ENCODE results near the gene SLC25A27.

SLC25A27 gene

DNA sequence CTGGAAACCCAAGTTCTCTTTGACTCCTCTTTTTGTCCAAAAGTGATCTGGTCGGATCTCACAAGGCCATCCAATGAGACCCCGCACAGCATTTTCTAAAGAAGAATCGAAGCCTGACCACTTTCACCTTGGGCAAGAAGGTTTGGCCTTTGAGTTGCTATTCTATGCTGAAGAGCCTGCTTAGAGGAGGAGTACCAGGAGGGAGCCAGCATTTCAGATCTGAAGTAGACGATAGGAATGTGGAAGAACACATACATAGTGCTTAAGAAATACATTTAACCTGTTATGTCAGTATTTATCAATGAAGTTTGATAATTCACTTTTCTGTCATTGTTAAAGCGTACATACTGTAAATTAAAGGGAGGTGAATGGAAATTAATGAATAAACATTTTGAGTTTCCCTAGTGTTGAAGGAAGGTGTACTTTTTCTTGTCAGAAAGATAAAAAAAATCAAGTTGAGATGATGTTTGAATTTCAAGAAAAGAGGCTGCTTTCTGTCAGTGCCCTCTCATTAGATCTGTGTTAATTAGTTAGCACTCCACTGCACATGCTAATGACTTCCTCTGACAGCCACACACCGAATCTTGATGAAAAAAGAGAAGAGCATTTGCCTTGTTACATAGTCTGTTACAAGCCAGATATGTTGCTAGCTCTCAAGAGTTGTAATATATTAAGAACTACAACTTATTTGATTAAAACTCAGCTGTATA is 24.0 kb downstream of the SLC25A27 start:
- Histone ChIP-seq H3K36me3 (ENCODE audit: control insufficient read depth, insufficient read depth, low read length) (no peaks in the 10 kb centered on the region), H3K27me3 (ENCODE audit: control insufficient read depth, insufficient read depth, low read length, poor library complexity, severe bottlenecking) (no peaks in the 10 kb centered on the region), H3K4me3 (ENCODE audit: insufficient read depth, low read depth, low read length) (no peak overlapping the region), H3K9me3 (ENCODE audit: control insufficient read depth, low read length) (no peaks in the 10 kb centered on the region), H3K4me1 (ENCODE audit: control insufficient read depth, insufficient read depth, low read length) (no peaks in the 10 kb centered on the region), H3K27ac (ENCODE audit: insufficient read depth, low read depth, low read length, poor library complexity, severe bottlenecking) (no peak overlapping the region)
- WGBS, 2 experiments = 94 to 97% methylated on average over 4 to 6 of the region's 6 CpGs

DNA sequence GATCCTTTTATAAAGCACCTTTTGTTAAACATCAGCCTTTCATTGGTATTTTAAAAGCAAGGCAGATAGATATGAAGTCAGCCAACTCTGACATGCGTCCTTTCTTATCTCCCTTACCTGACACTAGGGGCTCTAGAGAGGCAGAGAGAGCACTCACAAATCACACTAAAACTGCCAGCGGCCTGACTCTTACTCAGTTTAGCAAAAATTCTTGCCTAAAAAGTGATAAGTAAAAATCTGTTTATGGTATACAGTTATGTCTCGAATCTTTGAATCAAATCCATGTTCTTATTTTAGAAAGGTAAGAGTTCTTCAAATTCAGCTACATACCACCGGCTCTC is 24.5 kb downstream of the SLC25A27 start:
- no peaks in the 10 kb centered on the region for H3K27me3 ChIP-seq (ENCODE audit: control insufficient read depth, insufficient read depth, low read length, poor library complexity, severe bottlenecking)
- H3K27ac ChIP-seq (ENCODE audit: insufficient read depth, low read depth, low read length, poor library complexity, severe bottlenecking) = no peak overlapping the region
- H3K4me3 ChIP-seq (ENCODE audit: insufficient read depth, low read depth, low read length) = no peak overlapping the region
- WGBS, 2 experiments = 44 to 58% methylated on average over 3 to 4 of the region's 4 CpGs
- H3K9me3 ChIP-seq (ENCODE audit: control insufficient read depth, low read length) = no peaks in the 10 kb centered on the region
- no peaks in the 10 kb centered on the region for H3K4me1 ChIP-seq (ENCODE audit: control insufficient read depth, insufficient read depth, low read length)
- H3K36me3 ChIP-seq (ENCODE audit: control insufficient read depth, insufficient read depth, low read length) = no peaks in the 10 kb centered on the region

DNA sequence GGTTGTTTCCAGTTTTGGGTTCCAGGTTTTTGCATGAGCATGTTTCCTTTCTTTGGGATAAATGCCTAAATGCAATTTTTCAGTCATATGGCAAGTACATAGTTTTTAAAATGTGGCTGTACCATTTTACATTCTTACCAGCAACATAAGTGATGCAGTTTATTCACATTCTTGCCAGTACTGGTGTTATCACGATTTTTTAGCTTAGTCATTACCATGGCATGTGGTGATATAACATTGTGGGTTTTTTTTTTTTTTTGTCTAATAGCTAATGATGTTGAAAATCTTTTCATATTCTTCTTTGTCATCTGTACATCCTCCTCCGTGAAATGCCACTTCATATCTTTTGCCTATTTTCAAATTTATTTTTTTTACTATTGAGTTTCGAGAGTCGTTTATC is 32.0 kb downstream of the SLC25A27 start:
- 92 to 93% methylated on average over 3 to 4 of the region's 4 CpGs for WGBS, 2 experiments
- no peaks in the 10 kb centered on the region for H3K36me3 ChIP-seq (ENCODE audit: control insufficient read depth, insufficient read depth, low read length)
- no peaks in the 10 kb centered on the region for H3K4me1 ChIP-seq (ENCODE audit: control insufficient read depth, insufficient read depth, low read length)
- H3K27me3 ChIP-seq (ENCODE audit: control insufficient read depth, insufficient read depth, low read length, poor library complexity, severe bottlenecking) = no peaks in the 10 kb centered on the region
- H3K4me3 ChIP-seq (ENCODE audit: insufficient read depth, low read depth, low read length) = no peak overlapping the region
- H3K27ac ChIP-seq (ENCODE audit: insufficient read depth, low read depth, low read length, poor library complexity, severe bottlenecking) = no peak overlapping the region
- H3K9me3 ChIP-seq (ENCODE audit: control insufficient read depth, low read length) = no peaks in the 10 kb centered on the region

DNA sequence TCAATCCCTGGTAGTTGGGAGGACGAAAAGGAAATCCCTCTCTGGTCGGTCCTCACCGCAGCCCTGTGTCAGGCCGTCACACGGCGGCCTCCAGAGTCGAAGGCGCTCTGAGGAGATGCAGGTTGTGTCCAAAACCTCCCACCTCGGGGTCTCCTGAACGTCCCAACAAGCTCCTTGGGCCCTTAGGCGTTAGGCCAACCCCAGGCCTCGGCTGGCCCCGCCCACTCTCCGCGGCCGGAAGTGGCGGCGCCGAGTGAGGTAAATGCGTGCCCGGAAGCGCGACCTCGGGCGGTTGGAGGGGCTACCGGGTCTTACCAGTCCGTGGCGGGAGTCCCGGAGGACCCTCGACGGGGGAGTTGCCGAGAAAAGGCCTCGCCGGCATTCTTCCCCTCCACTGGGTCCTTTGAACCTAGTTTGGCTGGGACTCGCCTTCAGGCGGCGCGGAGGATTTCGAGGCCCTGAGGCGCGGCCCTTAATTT is 34.9 kb downstream of the SLC25A27 start, which contains the start of gene TDRD6:
TDRD6 (plus strand) TSS at position 267 of the 479 bp plus-strand sequence. CDS start 244 bp downstream, outside the sequence.
- no peaks in the 10 kb centered on the region for H3K9me3 ChIP-seq (ENCODE audit: control insufficient read depth, low read length)
- 95% methylated on average over 41 of the region's 41 CpGs for WGBS, 2 experiments
- H3K27me3 ChIP-seq (ENCODE audit: control insufficient read depth, insufficient read depth, low read length, poor library complexity, severe bottlenecking) = no peaks in the 10 kb centered on the region
- no peak within 1 kb of the TSS for H3K27ac ChIP-seq (ENCODE audit: insufficient read depth, low read depth, low read length, poor library complexity, severe bottlenecking)
- H3K36me3 ChIP-seq (ENCODE audit: control insufficient read depth, insufficient read depth, low read length) = no peaks in the 10 kb centered on the region
- no peak within 1 kb of the TSS for H3K4me3 ChIP-seq (ENCODE audit: insufficient read depth, low read depth, low read length)
- H3K4me1 ChIP-seq (ENCODE audit: control insufficient read depth, insufficient read depth, low read length) = no peaks in the 10 kb centered on the region

DNA sequence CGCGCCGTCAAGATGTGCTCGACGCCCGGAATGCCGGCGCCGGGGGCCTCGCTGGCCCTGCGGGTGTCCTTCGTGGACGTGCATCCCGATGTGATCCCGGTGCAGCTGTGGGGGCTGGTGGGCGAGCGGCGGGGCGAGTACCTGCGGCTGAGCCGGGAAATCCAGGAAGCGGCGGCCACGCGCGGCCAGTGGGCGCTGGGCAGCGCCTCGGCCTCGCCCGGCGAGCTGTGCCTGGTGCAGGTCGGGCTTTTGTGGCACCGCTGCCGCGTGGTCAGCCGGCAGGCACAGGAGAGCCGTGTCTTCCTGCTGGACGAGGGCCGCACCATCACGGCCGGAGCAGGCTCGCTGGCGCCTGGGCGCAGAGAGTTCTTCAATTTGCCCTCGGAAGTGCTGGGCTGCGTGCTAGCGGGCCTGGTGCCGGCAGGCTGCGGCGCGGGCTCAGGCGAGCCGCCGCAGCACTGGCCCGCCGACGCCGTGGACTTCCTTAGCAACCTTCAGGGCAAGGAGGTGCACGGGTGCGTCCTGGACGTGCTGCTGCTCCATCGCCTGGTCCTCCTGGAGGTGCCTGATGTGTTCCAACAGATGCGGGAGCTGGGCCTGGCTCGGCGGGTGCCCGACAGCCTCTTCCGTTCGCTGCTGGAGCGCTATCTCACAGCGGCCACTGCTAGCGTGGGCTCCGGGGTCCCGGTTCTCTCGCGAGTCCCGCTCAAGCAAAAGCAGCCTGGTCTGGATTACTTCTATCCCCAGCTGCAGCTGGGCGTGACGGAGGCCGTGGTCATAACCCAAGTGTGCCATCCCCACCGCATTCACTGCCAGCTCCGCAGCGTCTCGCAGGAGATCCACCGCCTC is 35.6 kb downstream of the SLC25A27 start:
- no peaks in the 10 kb centered on the region for H3K4me1 ChIP-seq (ENCODE audit: control insufficient read depth, insufficient read depth, low read length)
- no peak overlapping the region for H3K4me3 ChIP-seq (ENCODE audit: insufficient read depth, low read depth, low read length)
- 97% methylated on average over 85 of the region's 85 CpGs for WGBS, 2 experiments
- no peak overlapping the region for H3K27ac ChIP-seq (ENCODE audit: insufficient read depth, low read depth, low read length, poor library complexity, severe bottlenecking)
- H3K27me3 ChIP-seq (ENCODE audit: control insufficient read depth, insufficient read depth, low read length, poor library complexity, severe bottlenecking) = no peaks in the 10 kb centered on the region
- no peaks in the 10 kb centered on the region for H3K9me3 ChIP-seq (ENCODE audit: control insufficient read depth, low read length)
- no peaks in the 10 kb centered on the region for H3K36me3 ChIP-seq (ENCODE audit: control insufficient read depth, insufficient read depth, low read length)

DNA sequence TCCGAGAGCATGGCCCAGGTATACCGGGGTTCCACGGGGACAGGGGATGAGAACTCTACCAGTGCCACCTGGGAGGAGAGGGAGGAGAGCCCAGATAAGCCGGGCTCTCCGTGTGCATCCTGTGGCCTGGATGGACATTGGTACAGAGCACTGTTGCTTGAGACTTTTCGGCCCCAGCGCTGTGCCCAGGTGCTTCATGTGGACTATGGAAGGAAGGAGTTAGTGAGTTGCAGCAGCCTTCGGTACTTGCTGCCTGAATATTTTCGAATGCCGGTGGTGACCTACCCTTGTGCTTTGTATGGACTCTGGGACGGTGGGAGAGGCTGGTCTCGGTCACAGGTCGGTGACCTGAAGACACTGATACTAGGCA is 36.2 kb downstream of the SLC25A27 start:
- H3K9me3 ChIP-seq (ENCODE audit: control insufficient read depth, low read length) = no peaks in the 10 kb centered on the region
- WGBS, 2 experiments = 97 to 98% methylated on average over 13 of the region's 13 CpGs
- no peaks in the 10 kb centered on the region for H3K27me3 ChIP-seq (ENCODE audit: control insufficient read depth, insufficient read depth, low read length, poor library complexity, severe bottlenecking)
- no peak overlapping the region for H3K27ac ChIP-seq (ENCODE audit: insufficient read depth, low read depth, low read length, poor library complexity, severe bottlenecking)
- no peaks in the 10 kb centered on the region for H3K4me1 ChIP-seq (ENCODE audit: control insufficient read depth, insufficient read depth, low read length)
- no peaks in the 10 kb centered on the region for H3K36me3 ChIP-seq (ENCODE audit: control insufficient read depth, insufficient read depth, low read length)
- no peak overlapping the region for H3K4me3 ChIP-seq (ENCODE audit: insufficient read depth, low read depth, low read length)

DNA sequence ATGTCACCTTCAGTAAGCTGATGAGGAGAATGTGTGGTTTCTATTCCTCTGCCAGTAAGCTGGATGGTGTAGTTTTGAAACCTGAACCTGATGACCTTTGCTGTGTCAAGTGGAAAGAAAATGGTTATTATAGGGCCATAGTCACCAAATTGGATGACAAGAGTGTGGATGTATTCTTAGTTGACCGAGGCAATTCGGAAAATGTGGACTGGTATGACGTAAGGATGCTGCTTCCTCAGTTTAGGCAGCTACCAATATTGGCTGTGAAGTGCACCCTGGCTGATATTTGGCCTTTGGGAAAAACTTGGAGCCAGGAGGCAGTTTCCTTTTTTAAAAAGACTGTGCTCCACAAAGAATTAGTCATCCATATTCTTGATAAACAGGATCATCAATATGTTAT is 36.9 kb downstream of the SLC25A27 start:
- Histone ChIP-seq H3K27me3 (ENCODE audit: control insufficient read depth, insufficient read depth, low read length, poor library complexity, severe bottlenecking) (no peaks in the 10 kb centered on the region), H3K4me3 (ENCODE audit: insufficient read depth, low read depth, low read length) (no peak overlapping the region), H3K4me1 (ENCODE audit: control insufficient read depth, insufficient read depth, low read length) (no peaks in the 10 kb centered on the region), H3K27ac (ENCODE audit: insufficient read depth, low read depth, low read length, poor library complexity, severe bottlenecking) (no peak overlapping the region), H3K9me3 (ENCODE audit: control insufficient read depth, low read length) (no peaks in the 10 kb centered on the region), H3K36me3 (ENCODE audit: control insufficient read depth, insufficient read depth, low read length) (no peaks in the 10 kb centered on the region)
- WGBS, 2 experiments = 91 to 96% methylated on average over 3 of the region's 3 CpGs

DNA sequence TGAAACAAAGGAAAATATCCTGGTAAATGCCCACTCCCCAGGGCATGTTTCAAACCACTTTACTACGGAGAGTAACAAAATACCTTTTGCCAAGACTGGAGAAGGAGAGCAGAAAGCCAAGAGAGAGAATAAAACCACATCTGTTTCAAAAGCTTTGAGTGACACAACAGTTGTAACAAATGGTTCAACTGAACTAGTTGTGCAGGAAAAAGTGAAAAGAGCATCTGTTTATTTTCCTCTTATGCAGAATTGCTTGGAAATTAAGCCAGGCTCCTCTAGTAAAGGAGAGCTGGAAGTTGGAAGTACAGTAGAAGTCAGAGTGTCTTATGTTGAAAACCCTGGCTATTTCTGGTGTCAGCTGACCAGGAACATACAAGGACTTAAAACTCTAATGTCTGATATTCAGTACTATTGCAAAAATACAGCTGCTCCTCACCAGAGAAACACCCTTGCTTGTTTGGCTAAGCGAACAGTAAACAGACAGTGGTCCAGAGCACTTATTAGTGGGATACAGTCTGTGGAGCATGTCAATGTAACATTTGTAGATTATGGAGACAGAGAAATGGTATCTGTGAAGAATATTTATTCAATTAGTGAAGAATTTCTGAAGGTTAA is 37.5 kb downstream of the SLC25A27 start:
- Histone ChIP-seq H3K27me3 (ENCODE audit: control insufficient read depth, insufficient read depth, low read length, poor library complexity, severe bottlenecking) (no peaks in the 10 kb centered on the region), H3K27ac (ENCODE audit: insufficient read depth, low read depth, low read length, poor library complexity, severe bottlenecking) (no peak overlapping the region), H3K9me3 (ENCODE audit: control insufficient read depth, low read length) (no peaks in the 10 kb centered on the region), H3K4me1 (ENCODE audit: control insufficient read depth, insufficient read depth, low read length) (no peaks in the 10 kb centered on the region), H3K4me3 (ENCODE audit: insufficient read depth, low read depth, low read length) (no peak overlapping the region), H3K36me3 (ENCODE audit: control insufficient read depth, insufficient read depth, low read length) (no peaks in the 10 kb centered on the region)
- WGBS, 2 experiments = 93% methylated on average over 2 of the region's 2 CpGs

DNA sequence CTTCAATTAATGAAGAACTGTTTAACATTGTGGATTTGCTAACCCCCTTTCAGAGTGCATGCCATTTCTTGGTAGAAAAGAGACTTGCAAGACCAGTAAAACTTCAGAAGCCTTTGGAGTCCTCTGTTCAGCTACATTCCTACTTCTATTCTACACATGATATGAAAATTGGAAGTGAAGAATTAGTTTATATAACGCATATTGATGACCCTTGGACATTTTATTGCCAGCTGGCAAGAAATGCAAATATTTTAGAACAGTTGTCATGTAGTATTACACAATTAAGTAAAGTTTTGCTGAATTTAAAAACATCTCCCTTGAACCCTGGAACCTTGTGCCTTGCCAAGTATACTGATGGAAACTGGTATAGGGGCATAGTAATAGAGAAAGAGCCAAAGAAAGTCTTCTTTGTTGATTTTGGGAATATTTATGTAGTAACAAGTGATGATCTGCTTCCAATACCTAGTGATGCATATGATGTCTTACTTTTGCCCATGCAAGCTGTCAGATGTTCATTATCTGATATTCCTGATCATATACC is 38.2 kb downstream of the SLC25A27 start:
- WGBS, 2 experiments = 67 to 100% methylated on average over 1 of the region's 1 CpG
- Histone ChIP-seq H3K27me3 (ENCODE audit: control insufficient read depth, insufficient read depth, low read length, poor library complexity, severe bottlenecking) (no peaks in the 10 kb centered on the region), H3K27ac (ENCODE audit: insufficient read depth, low read depth, low read length, poor library complexity, severe bottlenecking) (no peak overlapping the region), H3K36me3 (ENCODE audit: control insufficient read depth, insufficient read depth, low read length) (no peaks in the 10 kb centered on the region), H3K4me1 (ENCODE audit: control insufficient read depth, insufficient read depth, low read length) (no peaks in the 10 kb centered on the region), H3K4me3 (ENCODE audit: insufficient read depth, low read depth, low read length) (no peak overlapping the region), H3K9me3 (ENCODE audit: control insufficient read depth, low read length) (no peaks in the 10 kb centered on the region)

DNA sequence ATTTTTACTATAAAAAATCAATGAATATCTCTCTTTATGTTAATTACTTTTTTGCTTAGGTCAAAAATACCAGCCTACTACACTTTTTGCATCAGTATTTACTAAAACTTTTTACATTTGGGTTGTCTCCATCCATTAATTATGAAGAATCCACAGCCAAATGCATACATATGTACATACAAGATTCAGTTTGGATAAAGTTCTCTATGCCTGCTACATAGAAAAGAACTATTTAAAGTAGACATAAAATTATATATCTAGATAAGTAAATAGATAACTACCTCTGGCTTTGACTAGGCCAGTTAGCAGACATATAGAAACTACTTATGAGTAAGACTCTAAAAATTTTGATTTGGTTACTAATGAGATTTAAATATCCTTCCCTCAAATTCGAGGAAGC is 47.2 kb downstream of the SLC25A27 start:
- Histone ChIP-seq H3K27me3 (ENCODE audit: control insufficient read depth, insufficient read depth, low read length, poor library complexity, severe bottlenecking) (no peaks in the 10 kb centered on the region), H3K36me3 (ENCODE audit: control insufficient read depth, insufficient read depth, low read length) (no peaks in the 10 kb centered on the region), H3K9me3 (ENCODE audit: control insufficient read depth, low read length) (no peaks in the 10 kb centered on the region), H3K4me3 (ENCODE audit: insufficient read depth, low read depth, low read length) (no peak overlapping the region), H3K4me1 (ENCODE audit: control insufficient read depth, insufficient read depth, low read length) (no peaks in the 10 kb centered on the region), H3K27ac (ENCODE audit: insufficient read depth, low read depth, low read length, poor library complexity, severe bottlenecking) (no peak overlapping the region)
- WGBS, 2 experiments = 100% methylated on average over 1 of the region's 1 CpG; no CpG with 5 or more reads in 1 of the 2 experiments
